ENCODE data around the gene P2RY12.

- TF ChIP-seq RAD21 (IDR thresholded peaks at IDR 0.05 in 1 of 2, conservative IDR thresholded peaks at IDR 0.05 in 1 of 2; ENCODE audit: low read depth in 2 of 2, low read length in 2 of 2) = no peak
- TF ChIP-seq POLR2A (IDR thresholded peaks at IDR 0.05; ENCODE audit: control extremely low read depth in 1 of 2, low read depth in 2 of 2, low read length in 2 of 2) = no peak
- TF ChIP-seq POU5F1 (IDR thresholded peaks at IDR 0.05; ENCODE audit: low read depth, low read length) = no peak
- no peak for TF ChIP-seq CREB1 (IDR thresholded peaks at IDR 0.05)
- TF ChIP-seq HDAC2 (IDR thresholded peaks at IDR 0.05; ENCODE audit: borderline replicate concordance in 1 of 2, low read depth in 2 of 2, low read length in 2 of 2) = no peak
- TF ChIP-seq EP300 (IDR thresholded peaks at IDR 0.05; ENCODE audit: borderline replicate concordance in 1 of 2, low read depth in 2 of 2, low read length in 2 of 2) = no peak
- TF ChIP-seq CTCF (IDR thresholded peaks at IDR 0.05; ENCODE audit: control extremely low read depth in 1 of 3, insufficient read depth in 1 of 3, low read depth in 1 of 3, low read length in 3 of 3) = no peak
- no peak for TF ChIP-seq POLR2AphosphoS5 (IDR thresholded peaks at IDR 0.05; ENCODE audit: low read depth, low read length)
- TF ChIP-seq SUZ12 (IDR thresholded peaks at IDR 0.05; ENCODE audit: low read length) = no peak
- TF ChIP-seq USF2 (IDR thresholded peaks at IDR 0.05; ENCODE audit: low read length) = no peak
- no peak for TF ChIP-seq EZH2 (IDR thresholded peaks at IDR 0.05; ENCODE audit: low read depth, low read length, severe bottlenecking)
- no peak for TF ChIP-seq HDAC6 (IDR thresholded peaks at IDR 0.05; ENCODE audit: low read depth, low read length)
- TF ChIP-seq RBBP5 (IDR thresholded peaks at IDR 0.05; ENCODE audit: borderline replicate concordance, low read depth, low read length) = no peak
- TF ChIP-seq BRCA1 (IDR thresholded peaks at IDR 0.05; ENCODE audit: low read depth, low read length) = no peak
Measured at GRCh38 chr3:151394611-151395010, 10.1 kb upstream of the P2RY12 start.

All from H1 (cell line).